ENCODE measurements around the gene POU3F3. TPM values are rescaled to one million over a fixed set of nuclear protein-coding genes. Genes with fewer than 3 reads are reported as not detected.

The POU3F3 gene
- total and polyA plus RNA-seq, 12 donors, result 0.03 to 0.18 (median 0.11) TPM; not detected in 4

DNA sequence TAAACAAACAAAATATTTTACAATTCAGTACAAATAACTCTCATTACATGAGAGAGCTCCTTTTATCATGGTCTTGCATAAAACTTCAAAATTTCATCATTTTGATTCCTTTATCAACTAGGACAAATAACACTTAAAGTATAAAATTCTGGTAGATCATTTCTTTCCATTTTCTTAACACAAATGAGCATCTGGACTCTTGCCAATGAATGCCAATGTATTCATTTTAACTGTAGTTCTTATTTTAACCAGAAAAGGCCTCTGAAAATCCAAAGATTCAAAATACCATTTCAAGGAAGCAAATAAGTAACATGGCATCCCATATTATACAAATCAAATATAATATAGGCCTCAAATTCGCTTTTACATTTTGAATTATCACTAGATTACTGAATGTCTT, 13.8 kb upstream of the POU3F3 start:
- Histone ChIP-seq H3K36me3 (replicated peaks in 1 of 2) (no peaks in the 10 kb centered on the region), H3K4me3 (no peak overlapping the region), H3K9me3 (replicated peaks in 1 of 3) (no peaks in the 10 kb centered on the region), H3K27ac (no peak overlapping the region), H3K27me3 (peaks cover 51% of the 10 kb centered on the region), H3K4me1 (replicated peaks in 1 of 2) (peaks cover 0 to 3% of the 10 kb centered on the region in 2 donors)
- no peak for DNase-seq
- TF ChIP-seq POLR2A (IDR thresholded peaks at IDR 0.05) (no peak), CTCF (IDR thresholded peaks at IDR 0.05) (no peak)
- 63 to 87% (median 79%) methylated on average over 1 of the region's 1 CpG for WGBS, 4 donors
- intact Hi-C loops (cut with DNase I), result no loop called here

DNA sequence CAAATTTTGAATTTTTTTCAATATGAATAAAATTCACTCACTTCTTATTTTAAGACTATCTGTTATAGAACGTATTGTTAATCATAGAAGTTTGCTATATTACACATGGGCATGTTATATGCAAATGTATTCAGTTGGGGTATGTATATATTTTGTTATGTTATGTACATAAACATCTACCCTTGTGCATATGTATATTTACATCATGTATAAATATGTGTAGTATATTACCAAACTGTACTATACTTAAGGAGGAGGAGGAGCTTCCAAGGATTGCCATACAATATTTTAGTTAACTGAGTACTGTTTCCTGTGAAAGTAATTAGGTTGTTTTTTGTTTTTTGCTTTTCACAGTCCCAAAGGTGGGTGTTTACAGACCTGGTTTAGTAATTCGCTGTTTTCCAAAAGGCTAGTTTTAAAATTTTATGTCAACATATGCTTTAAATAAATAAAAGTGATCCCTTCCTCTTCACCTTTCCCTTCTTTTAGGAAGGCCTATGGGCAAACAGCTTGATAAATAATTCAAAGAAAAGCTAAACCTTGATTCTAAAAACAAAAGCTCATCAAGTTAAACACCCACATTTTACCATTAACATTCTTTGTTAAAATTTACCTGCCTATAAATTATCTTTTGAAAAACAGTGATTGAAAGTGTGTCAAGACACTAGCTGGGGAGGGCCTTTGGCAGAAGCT, 12.9 kb upstream of the POU3F3 start:
- intact Hi-C loops (cut with DNase I), result no loop called here
- WGBS, 4 donors, result 63 to 89% (median 77%) methylated on average over 2 of the region's 2 CpGs
- no peak overlapping the region for H3K27ac ChIP-seq
- H3K27me3 ChIP-seq, result peaks cover 59% of the 10 kb centered on the region
- no peaks in the 10 kb centered on the region for H3K9me3 ChIP-seq (replicated peaks in 1 of 3)
- H3K36me3 ChIP-seq (replicated peaks in 1 of 2), result no peaks in the 10 kb centered on the region
- peaks cover 0 to 3% of the 10 kb centered on the region in 2 donors for H3K4me1 ChIP-seq (replicated peaks in 1 of 2)
- no peak overlapping the region for H3K4me3 ChIP-seq
- TF ChIP-seq CTCF (IDR thresholded peaks at IDR 0.05) (no peak), POLR2A (IDR thresholded peaks at IDR 0.05) (no peak)
- DNase-seq, result no peak

DNA sequence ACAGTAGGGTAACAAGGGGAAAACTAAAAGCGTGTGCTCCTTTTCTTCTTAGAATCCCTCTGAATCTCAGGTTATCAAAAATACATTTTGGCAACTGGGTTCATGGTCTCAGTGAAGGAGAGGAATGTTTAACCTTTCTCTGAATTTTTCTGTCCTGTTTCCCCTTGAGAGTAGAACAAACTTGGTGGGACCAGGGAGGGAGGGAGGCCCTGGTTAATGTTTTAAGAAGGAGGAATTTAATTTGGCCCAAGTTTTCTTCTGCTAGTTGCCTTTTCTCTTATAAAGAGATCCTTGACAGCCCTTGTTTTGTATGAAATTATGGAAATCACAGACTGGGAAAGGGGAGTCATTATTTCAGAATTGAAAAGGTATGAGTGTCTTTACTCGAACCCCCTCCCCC, 12.2 kb upstream of the POU3F3 start:
- 58 to 72% (median 66%) methylated on average over 2 of the region's 2 CpGs for WGBS, 4 donors
- no peak overlapping the region for H3K27ac ChIP-seq
- peaks cover 66% of the 10 kb centered on the region for H3K27me3 ChIP-seq
- no peaks in the 10 kb centered on the region for H3K9me3 ChIP-seq (replicated peaks in 1 of 3)
- H3K36me3 ChIP-seq (replicated peaks in 1 of 2), result no peaks in the 10 kb centered on the region
- H3K4me1 ChIP-seq (replicated peaks in 1 of 2), result peaks cover 0 to 3% of the 10 kb centered on the region in 2 donors
- TF ChIP-seq POLR2A (IDR thresholded peaks at IDR 0.05), result no peak
- TF ChIP-seq CTCF (IDR thresholded peaks at IDR 0.05), result no peak
- H3K4me3 ChIP-seq, result no peak overlapping the region
- intact Hi-C loops (cut with DNase I), result no loop called here
- no peak for DNase-seq

DNA sequence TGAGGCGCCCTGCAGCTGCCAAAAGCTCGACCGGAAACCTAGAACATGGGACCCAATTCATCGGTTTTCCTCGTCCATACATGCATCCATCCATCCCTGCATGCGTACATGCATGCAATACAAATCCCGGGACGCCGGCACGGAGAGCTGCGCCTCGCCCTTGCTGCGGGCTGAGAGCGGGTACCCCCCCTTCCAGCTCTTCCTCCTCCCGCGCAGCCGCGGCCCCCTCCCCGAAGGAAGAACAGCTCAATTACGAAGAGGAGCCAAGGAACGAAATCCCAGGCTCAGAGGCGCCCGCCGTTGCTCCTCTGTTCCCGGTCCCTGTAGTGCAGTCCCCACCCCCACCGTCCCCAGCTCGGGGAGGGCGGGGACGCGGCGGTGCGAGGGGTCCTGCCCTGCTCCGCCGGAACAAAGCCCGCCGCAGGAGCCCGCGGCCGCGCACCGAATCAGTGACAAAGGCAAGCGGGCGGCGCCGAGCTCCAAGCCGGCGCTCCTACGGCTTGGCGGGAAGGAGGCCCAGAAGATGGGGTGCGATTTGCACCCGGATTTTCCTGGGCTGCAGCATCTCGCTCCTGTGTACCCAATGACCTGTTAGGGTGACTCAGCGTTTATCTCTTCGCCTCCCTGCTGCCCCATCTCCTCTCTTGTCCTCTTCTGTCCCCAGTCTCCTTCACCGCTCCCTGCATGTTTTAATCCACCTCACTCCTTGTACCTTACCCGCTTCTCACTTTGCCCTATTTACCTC, 8.9 kb upstream of the POU3F3 start:
- 2 to 6% (median 3%) methylated on average over 18 to 56 of the region's 56 CpGs for WGBS, 4 donors
- Histone ChIP-seq H3K4me1 (replicated peaks in 1 of 2) (peaks cover 0 to 3% of the 10 kb centered on the region in 2 donors), H3K27me3 (peaks cover 94% of the 10 kb centered on the region), H3K4me3 (no peak overlapping the region), H3K9me3 (replicated peaks in 1 of 3) (no peaks in the 10 kb centered on the region), H3K36me3 (replicated peaks in 1 of 2) (no peaks in the 10 kb centered on the region), H3K27ac (no peak overlapping the region)
- intact Hi-C loops (cut with DNase I), result no loop called here
- no peak for DNase-seq
- no peak for TF ChIP-seq CTCF (IDR thresholded peaks at IDR 0.05)
- TF ChIP-seq POLR2A (IDR thresholded peaks at IDR 0.05), result no peak

All from adrenal gland (tissue), 12 donors.